Measurements from ENCODE around the gene OR6C6.

The OR6C6 gene

DNA sequence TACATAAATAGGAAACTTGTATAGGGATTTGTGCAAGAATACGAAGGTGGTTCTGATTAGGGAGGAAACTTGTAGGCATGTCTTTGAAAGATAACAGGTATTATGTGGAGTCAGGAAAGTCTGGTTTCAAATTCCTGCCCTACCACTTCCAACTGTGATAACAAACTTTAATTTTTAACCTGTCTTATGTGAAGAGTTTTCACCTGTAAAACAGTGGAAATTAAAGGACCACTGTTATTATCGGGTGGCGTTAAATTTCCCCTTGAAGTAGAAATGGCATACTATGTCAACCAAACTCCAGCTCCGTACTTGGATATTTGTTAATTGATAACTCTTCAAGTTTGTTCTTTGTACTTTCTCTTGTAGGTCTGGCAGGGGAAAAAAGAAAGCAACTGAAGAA lies 23.8 kb upstream of the OR6C6 start:
- no peak overlapping the region for H3K4ac ChIP-seq (ENCODE audit: low read depth in 1 of 2, low read length in 2 of 2)
- no peak overlapping the region for H3K27ac ChIP-seq (ENCODE audit: low read length, poor library complexity, severe bottlenecking)
- no peaks in the 10 kb centered on the region for H3K9me3 ChIP-seq (ENCODE audit: control insufficient read depth, low read length)
- H3K36me3 ChIP-seq (ENCODE audit: control insufficient read depth in 1 of 2, insufficient read depth in 2 of 2, low read depth in 1 of 2, low read length in 2 of 2), result no peaks in the 10 kb centered on the region
- no peak overlapping the region for H3K14ac ChIP-seq (ENCODE audit: low read length in 2 of 2)
- no peak for DNase-seq
- H2BK12ac ChIP-seq (ENCODE audit: low read length in 2 of 2), result no peak overlapping the region
- no peak overlapping the region for H2BK120ac ChIP-seq (ENCODE audit: low read depth, low read length)
- H3K79me1 ChIP-seq (replicated peaks; ENCODE audit: low read length, poor library complexity, severe bottlenecking), result no peaks in the 10 kb centered on the region
- no peak overlapping the region for H2AK5ac ChIP-seq (ENCODE audit: low read length, severe bottlenecking)
- no peak overlapping the region for H4K8ac ChIP-seq (ENCODE audit: low read length)
- no peak overlapping the region for H2BK15ac ChIP-seq (ENCODE audit: low read depth, poor library complexity, severe bottlenecking)
- no peak overlapping the region for H3K4me2 ChIP-seq (ENCODE audit: low read length, poor library complexity, severe bottlenecking)
- H4K91ac ChIP-seq (ENCODE audit: low read length), result no peak overlapping the region
- H3K9ac ChIP-seq (ENCODE audit: low read length), result no peak overlapping the region
- H3K23ac ChIP-seq (ENCODE audit: low read length in 2 of 2), result no peak overlapping the region
- H3K4me1 ChIP-seq (ENCODE audit: control insufficient read depth, insufficient read depth, low read depth, low read length), result no peaks in the 10 kb centered on the region
- no peak overlapping the region for H2BK5ac ChIP-seq (ENCODE audit: low read depth, low read length, poor library complexity, severe bottlenecking)
- no peak overlapping the region for H2AFZ ChIP-seq (ENCODE audit: low read depth, low read length)
- no peak overlapping the region for H3K4me3 ChIP-seq (ENCODE audit: insufficient read depth in 1 of 2, low read depth in 1 of 2, low read length in 2 of 2)
- H3K27me3 ChIP-seq (ENCODE audit: control insufficient read depth in 1 of 2, insufficient read depth in 1 of 2, low read length in 2 of 2), result no peaks in the 10 kb centered on the region
- H3K18ac ChIP-seq (ENCODE audit: low read depth in 1 of 2, low read length in 2 of 2), result no peak overlapping the region
- 74% methylated on average over 3 of the region's 4 CpGs for WGBS

DNA sequence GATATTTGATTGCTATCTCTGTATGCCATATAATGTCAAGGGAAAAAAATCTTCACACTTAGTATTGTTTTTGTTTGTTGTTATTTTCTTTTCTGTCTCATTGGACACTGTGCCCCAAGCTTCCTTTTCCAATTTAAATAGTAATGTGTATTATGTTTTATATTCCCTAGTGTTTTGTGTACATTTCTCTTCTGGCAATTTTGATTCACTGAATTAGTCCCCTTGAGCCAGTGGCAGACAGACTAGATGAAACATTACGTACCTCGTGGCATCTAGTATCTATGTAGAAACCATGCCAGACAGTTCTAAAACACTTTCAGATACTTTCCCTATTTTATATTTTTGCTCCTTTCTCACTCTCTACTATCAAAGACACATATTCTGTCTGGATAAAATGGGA lies 17.7 kb upstream of the OR6C6 start, which contains the start of gene OR6C1:
Gene OR6C1 (plus strand): TSS at position 301 of the 400 bp plus-strand sequence. CDS start 6,257 bp downstream, outside the sequence.
- no peak within 1 kb of the TSS for H2BK120ac ChIP-seq (ENCODE audit: low read depth, low read length)
- H3K9ac ChIP-seq (ENCODE audit: low read length), result no peak within 1 kb of the TSS
- H3K4me3 ChIP-seq (ENCODE audit: insufficient read depth in 1 of 2, low read depth in 1 of 2, low read length in 2 of 2), result no peak within 1 kb of the TSS
- H3K9me3 ChIP-seq (ENCODE audit: control insufficient read depth, low read length), result no peaks in the 10 kb centered on the region
- no peaks in the 10 kb centered on the region for H3K27me3 ChIP-seq (ENCODE audit: control insufficient read depth in 1 of 2, insufficient read depth in 1 of 2, low read length in 2 of 2)
- H2BK12ac ChIP-seq (ENCODE audit: low read length in 2 of 2), result no peak within 1 kb of the TSS
- H3K4me1 ChIP-seq (ENCODE audit: control insufficient read depth, insufficient read depth, low read depth, low read length), result no peaks in the 10 kb centered on the region
- WGBS, result 78% methylated on average over 2 of the region's 2 CpGs
- H3K23ac ChIP-seq (ENCODE audit: low read length in 2 of 2), result no peak within 1 kb of the TSS
- no peaks in the 10 kb centered on the region for H3K36me3 ChIP-seq (ENCODE audit: control insufficient read depth in 1 of 2, insufficient read depth in 2 of 2, low read depth in 1 of 2, low read length in 2 of 2)
- H2AK5ac ChIP-seq (ENCODE audit: low read length, severe bottlenecking), result no peak within 1 kb of the TSS
- no peak within 1 kb of the TSS for H3K14ac ChIP-seq (ENCODE audit: low read length in 2 of 2)
- H4K8ac ChIP-seq (ENCODE audit: low read length), result no peak within 1 kb of the TSS
- H2AFZ ChIP-seq (ENCODE audit: low read depth, low read length), result no peak within 1 kb of the TSS
- DNase-seq, result no peak
- no peak within 1 kb of the TSS for H4K91ac ChIP-seq (ENCODE audit: low read length)
- no peak within 1 kb of the TSS for H3K4ac ChIP-seq (ENCODE audit: low read depth in 1 of 2, low read length in 2 of 2)
- H2BK15ac ChIP-seq (ENCODE audit: low read depth, poor library complexity, severe bottlenecking), result no peak within 1 kb of the TSS
- no peaks in the 10 kb centered on the region for H3K79me1 ChIP-seq (replicated peaks; ENCODE audit: low read length, poor library complexity, severe bottlenecking)
- H3K18ac ChIP-seq (ENCODE audit: low read depth in 1 of 2, low read length in 2 of 2), result no peak within 1 kb of the TSS
- H3K4me2 ChIP-seq (ENCODE audit: low read length, poor library complexity, severe bottlenecking), result no peak within 1 kb of the TSS
- H3K27ac ChIP-seq (ENCODE audit: low read length, poor library complexity, severe bottlenecking), result no peak within 1 kb of the TSS
- no peak within 1 kb of the TSS for H2BK5ac ChIP-seq (ENCODE audit: low read depth, low read length, poor library complexity, severe bottlenecking)

DNA sequence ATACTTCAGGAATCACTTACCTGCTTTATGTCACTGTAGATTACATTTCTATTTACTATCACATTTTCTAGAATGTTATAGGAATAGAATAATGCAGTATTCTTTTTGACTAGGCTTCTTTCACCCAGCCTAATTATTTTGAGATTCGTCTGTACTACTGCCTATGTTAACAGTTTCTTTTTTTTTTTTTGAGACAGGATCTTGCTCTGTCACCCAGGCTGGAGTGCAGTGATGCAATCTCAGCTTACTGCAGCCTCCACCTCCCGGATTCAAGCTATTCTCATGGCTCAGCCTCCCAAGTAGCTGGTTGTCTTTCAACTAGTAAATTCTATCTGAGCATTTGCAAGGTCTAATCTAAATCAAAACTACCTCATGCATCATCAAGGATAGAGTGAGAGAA lies 6.4 kb downstream of the OR6C6 start:
- no peak overlapping the region for H4K91ac ChIP-seq (ENCODE audit: low read length)
- H3K79me1 ChIP-seq (replicated peaks; ENCODE audit: low read length, poor library complexity, severe bottlenecking), result no peaks in the 10 kb centered on the region

DNA sequence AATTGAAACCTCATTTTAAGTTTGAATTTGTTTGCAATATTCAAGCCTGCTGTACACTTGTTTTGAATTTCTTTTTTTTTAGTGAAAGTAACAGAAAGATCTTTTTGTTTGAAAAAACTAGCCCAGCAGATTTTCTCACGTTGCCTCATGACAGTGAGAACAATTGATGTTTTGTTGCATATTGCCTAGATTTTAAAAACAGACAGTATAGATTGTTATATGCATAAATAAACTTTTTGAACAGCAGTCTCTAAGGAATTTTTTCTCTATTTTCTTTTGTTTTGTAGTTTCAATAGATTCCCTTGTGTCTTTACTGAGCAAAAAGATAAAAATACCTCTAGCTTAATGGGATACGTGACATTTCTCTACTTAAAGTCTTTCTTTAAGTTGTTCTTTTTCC lies 15.4 kb downstream of the OR6C6 start:
- Histone ChIP-seq H3K4me2 (ENCODE audit: low read length, poor library complexity, severe bottlenecking) (no peak overlapping the region), H4K8ac (ENCODE audit: low read length) (no peak overlapping the region), H3K27ac (ENCODE audit: low read length, poor library complexity, severe bottlenecking) (no peak overlapping the region), H4K91ac (ENCODE audit: low read length) (no peak overlapping the region), H2BK15ac (ENCODE audit: low read depth, poor library complexity, severe bottlenecking) (no peak overlapping the region), H2BK5ac (ENCODE audit: low read depth, low read length, poor library complexity, severe bottlenecking) (no peak overlapping the region), H2AFZ (ENCODE audit: low read depth, low read length) (no peak overlapping the region), H3K4ac (ENCODE audit: low read depth in 1 of 2, low read length in 2 of 2) (no peak overlapping the region), H3K18ac (ENCODE audit: low read depth in 1 of 2, low read length in 2 of 2) (no peak overlapping the region), H2BK120ac (ENCODE audit: low read depth, low read length) (no peak overlapping the region), H3K14ac (ENCODE audit: low read length in 2 of 2) (no peak overlapping the region), H3K4me1 (ENCODE audit: control insufficient read depth, insufficient read depth, low read depth, low read length) (no peaks in the 10 kb centered on the region), H3K23ac (ENCODE audit: low read length in 2 of 2) (no peak overlapping the region), H3K4me3 (ENCODE audit: insufficient read depth in 1 of 2, low read depth in 1 of 2, low read length in 2 of 2) (no peak overlapping the region), H3K9me3 (ENCODE audit: control insufficient read depth, low read length) (peaks cover 10% of the 10 kb centered on the region), H2BK12ac (ENCODE audit: low read length in 2 of 2) (no peak overlapping the region), H2AK5ac (ENCODE audit: low read length, severe bottlenecking) (no peak overlapping the region), H3K27me3 (ENCODE audit: control insufficient read depth in 1 of 2, insufficient read depth in 1 of 2, low read length in 2 of 2) (no peaks in the 10 kb centered on the region), H3K79me1 (replicated peaks; ENCODE audit: low read length, poor library complexity, severe bottlenecking) (no peaks in the 10 kb centered on the region), H3K9ac (ENCODE audit: low read length) (no peak overlapping the region), H3K36me3 (ENCODE audit: control insufficient read depth in 1 of 2, insufficient read depth in 2 of 2, low read depth in 1 of 2, low read length in 2 of 2) (no peaks in the 10 kb centered on the region)
- DNase-seq, result no peak
- WGBS, result no CpG with 5 or more reads among the region's 2 CpGs

More for the DNA sequence above, 6.4 kb downstream of the OR6C6 start:
- Histone ChIP-seq H3K4ac (ENCODE audit: low read depth in 1 of 2, low read length in 2 of 2) (no peak overlapping the region), H2BK120ac (ENCODE audit: low read depth, low read length) (no peak overlapping the region), H2BK15ac (ENCODE audit: low read depth, poor library complexity, severe bottlenecking) (no peak overlapping the region), H2AFZ (ENCODE audit: low read depth, low read length) (no peak overlapping the region), H3K27ac (ENCODE audit: low read length, poor library complexity, severe bottlenecking) (no peak overlapping the region), H4K8ac (ENCODE audit: low read length) (no peak overlapping the region), H2AK5ac (ENCODE audit: low read length, severe bottlenecking) (no peak overlapping the region), H3K14ac (ENCODE audit: low read length in 2 of 2) (no peak overlapping the region), H3K9me3 (ENCODE audit: control insufficient read depth, low read length) (no peaks in the 10 kb centered on the region), H3K9ac (ENCODE audit: low read length) (no peak overlapping the region), H3K4me3 (ENCODE audit: insufficient read depth in 1 of 2, low read depth in 1 of 2, low read length in 2 of 2) (no peak overlapping the region), H3K23ac (ENCODE audit: low read length in 2 of 2) (no peak overlapping the region), H3K36me3 (ENCODE audit: control insufficient read depth in 1 of 2, insufficient read depth in 2 of 2, low read depth in 1 of 2, low read length in 2 of 2) (no peaks in the 10 kb centered on the region), H2BK12ac (ENCODE audit: low read length in 2 of 2) (no peak overlapping the region), H2BK5ac (ENCODE audit: low read depth, low read length, poor library complexity, severe bottlenecking) (no peak overlapping the region), H3K27me3 (ENCODE audit: control insufficient read depth in 1 of 2, insufficient read depth in 1 of 2, low read length in 2 of 2) (no peaks in the 10 kb centered on the region), H3K4me2 (ENCODE audit: low read length, poor library complexity, severe bottlenecking) (no peak overlapping the region), H3K4me1 (ENCODE audit: control insufficient read depth, insufficient read depth, low read depth, low read length) (no peaks in the 10 kb centered on the region), H3K18ac (ENCODE audit: low read depth in 1 of 2, low read length in 2 of 2) (no peak overlapping the region)
- WGBS, result 40% methylated on average over 2 of the region's 2 CpGs
- DNase-seq, result no peak
